GM23338 (cell line): Measurements from ENCODE around the gene BZW2. TPM values are rescaled to one million over a fixed set of nuclear protein-coding genes. Genes with fewer than 3 reads are reported as not detected.

Experiments used
- ATAC-seq: fragments of 200-7000 bp; cut with Tn5 transposase; 3 replicates; pipeline ENCODE4 v1.9.1; 2020
- DNase-seq: peaks from one replicate; pipeline ENCODE4 v3.0.0-alpha.2; 2015; ENCODE audit warnings: low spot score
- H2AFZ ChIP-seq: fragments of 200-600 bp; sonication (generic); 2 replicates; pipeline ENCODE4 v1.8.0; 2016; ENCODE audit warnings: antibody characterized with exemption, mild to moderate bottlenecking, moderate library complexity
- H3F3A ChIP-seq: fragments of 200-600 bp; sonication (generic); replicated peaks from 2 replicates; pipeline ENCODE4 v1.8.0; 2017; ENCODE audit warnings: antibody characterized with exemption, mixed run types, low read depth
- H3K27ac ChIP-seq: fragments of 200-600 bp; sonication (generic); 2 replicates; pipeline ENCODE4 v1.6.1; 2016; ENCODE audit warnings: low read depth
- H3K27me3 ChIP-seq: fragments of 200-600 bp; sonication (generic); 2 replicates; pipeline ENCODE4 v1.8.0; 2016; ENCODE audit warnings: mild to moderate bottlenecking, mixed run types, moderate library complexity; ENCODE audit not compliant: insufficient read depth
- H3K36me3 ChIP-seq: fragments of 200-600 bp; sonication (generic); 2 replicates; pipeline ENCODE4 v1.8.0; 2016; ENCODE audit warnings: mild to moderate bottlenecking; ENCODE audit not compliant: insufficient read depth
- H3K4me1 ChIP-seq: fragments of 200-600 bp; sonication (generic); 2 replicates; pipeline ENCODE4 v1.8.0; 2016; ENCODE audit warnings: mild to moderate bottlenecking, moderate library complexity; ENCODE audit not compliant: insufficient read depth
- H3K4me2 ChIP-seq: fragments of 200-600 bp; sonication (generic); 2 replicates; pipeline ENCODE4 v1.7.1; 2017; ENCODE audit warnings: mixed run types
- H3K4me3 ChIP-seq: fragments of 200-600 bp; sonication (generic); 2 replicates; pipeline ENCODE4 v1.6.1; 2016; ENCODE audit warnings: mixed run types
- H3K79me2 ChIP-seq: fragments of 200-600 bp; sonication (generic); replicated peaks from 2 replicates; pipeline ENCODE4 v1.8.0; 2017; ENCODE audit warnings: mild to moderate bottlenecking; ENCODE audit not compliant: insufficient read depth
- H3K9me2 ChIP-seq: fragments of 200-600 bp; sonication (generic); 2 replicates; pipeline ENCODE4 v1.8.0; 2017; ENCODE audit not compliant: insufficient read depth
- H4K20me1 ChIP-seq: fragments of 200-600 bp; sonication (generic); replicated peaks from 2 replicates; pipeline ENCODE4 v1.8.0; 2017; ENCODE audit warnings: mild to moderate bottlenecking; ENCODE audit not compliant: insufficient read depth
- H3K27ac Mint-ChIP-seq: 2 replicates; pipeline ENCODE4 v1.8.0; 2020; ENCODE audit warnings: inconsistent platforms, mild to moderate bottlenecking, moderate library complexity, mixed read lengths
- H3K27me3 Mint-ChIP-seq: 3 replicates; pipeline ENCODE4 v1.8.0; 2022; ENCODE audit warnings: low read depth, mild to moderate bottlenecking, moderate library complexity, mixed read lengths, inconsistent platforms; ENCODE audit not compliant: insufficient read depth, poor library complexity
- H3K36me3 Mint-ChIP-seq: 3 replicates; pipeline ENCODE4 v1.8.0; 2021; ENCODE audit warnings: low read depth, mild to moderate bottlenecking, inconsistent platforms, moderate library complexity, mixed read lengths
- H3K4me1 Mint-ChIP-seq: 3 replicates; pipeline ENCODE4 v1.8.0; 2020; ENCODE audit warnings: mild to moderate bottlenecking, inconsistent platforms, mixed read lengths
- H3K4me3 Mint-ChIP-seq: 3 replicates; pipeline ENCODE4 v1.8.0; 2021; ENCODE audit warnings: moderate library complexity, mild to moderate bottlenecking, inconsistent platforms, mixed read lengths
- H3K9me3 Mint-ChIP-seq: 3 replicates; pipeline ENCODE4 v1.8.0; 2020; ENCODE audit warnings: moderate library complexity, mild to moderate bottlenecking, inconsistent platforms, mixed read lengths
- CREB1 ChIP-seq: fragments of 250-450 bp; sonication (Bioruptor Pico); IDR thresholded peaks from 2 replicates; pipeline ENCODE4 v1.5.0; 2020; ENCODE audit warnings: low read depth, mild to moderate bottlenecking, moderate library complexity
- CTCF ChIP-seq, 2 experiments: fragments of 200-600 bp in 1 of 2; sonication (generic) in 1 of 2; conservative IDR thresholded peaks; 2 replicates each; pipeline versions ENCODE4 v1.5.1 to v1.6.1; 2016 to 2017; ENCODE audit warnings: antibody characterized with exemption in 2 of 2, low read depth in 2 of 2, mild to moderate bottlenecking in 2 of 2, moderate library complexity in 1 of 2
- ETS1 ChIP-seq: IDR thresholded peaks from 2 replicates; pipeline ENCODE4 v1.6.1; 2016; ENCODE audit warnings: antibody characterized with exemption
- EZH2 ChIP-seq: fragments of 200-600 bp; sonication (generic); IDR thresholded peaks from one replicate; pipeline ENCODE4 v1.8.0; 2017; ENCODE audit warnings: antibody characterized with exemption, mild to moderate bottlenecking, low read depth; ENCODE audit not compliant: unreplicated experiment
- EZH2phosphoT487 ChIP-seq: fragments of 200-600 bp; sonication (generic); IDR thresholded peaks from one replicate; pipeline ENCODE4 v1.8.1; 2018; ENCODE audit warnings: antibody characterized with exemption; ENCODE audit not compliant: unreplicated experiment
- JUNB ChIP-seq: IDR thresholded peaks from one replicate; pipeline ENCODE4 v1.6.1; 2016; ENCODE audit warnings: antibody characterized with exemption; ENCODE audit not compliant: unreplicated experiment
- NANOG ChIP-seq: IDR thresholded peaks from 2 replicates; pipeline ENCODE4 v1.6.1; 2016; ENCODE audit warnings: antibody characterized with exemption, borderline replicate concordance
- POLR2AphosphoS5 ChIP-seq: IDR thresholded peaks from 2 replicates; pipeline ENCODE4 v1.6.1; 2016; ENCODE audit warnings: antibody characterized with exemption, low read depth
- REST ChIP-seq: IDR thresholded peaks from one replicate; pipeline ENCODE4 v1.6.1; 2018; ENCODE audit warnings: antibody characterized with exemption; ENCODE audit not compliant: unreplicated experiment
- ZNF331 ChIP-seq: fragments of 250-450 bp; sonication (Bioruptor Pico); IDR thresholded peaks from 2 replicates; pipeline ENCODE4 v1.5.0; 2020; ENCODE audit warnings: low read depth, mild to moderate bottlenecking, moderate library complexity
- ZNF462 ChIP-seq: fragments of 250-450 bp; sonication (Bioruptor Pico); IDR thresholded peaks from 2 replicates; pipeline ENCODE4 v1.5.0; 2020; ENCODE audit warnings: mild to moderate bottlenecking, moderate library complexity
- polyA plus RNA-seq: library from polyadenylated mRNA; unstranded; fragments of >200 nt; fragmentation: Nextera tagmentation; extraction: Ambion mirVana; gene quantifications from 2 replicates; pipeline ENCODE4 v1.2.1, GENCODE V29; 2016
- total RNA-seq: library from RNA; depleted of rRNA; stranded (reverse); fragments of >200 nt; shearing (Covaris generic); gene quantifications from 2 replicates; pipeline ENCODE4 v1.2.3, GENCODE V29; 2014

The BZW2 gene
- total and polyA plus RNA-seq, 2 experiments from 2014 or later = 88.8 to 108 TPM

GRCh38 chr7:16627236-16627635, 18.7 kb upstream of the BZW2 start:
- H3K4me3 ChIP-seq = no peak overlapping the region
- no peaks in the 10 kb centered on the region; the same call in 1 of the 2 replicates for H4K20me1 ChIP-seq
- no peaks in the 10 kb centered on the region for H3K4me1 ChIP-seq
- no peaks in the 10 kb centered on the region for H3K27me3 ChIP-seq
- no peaks in the 10 kb centered on the region for H3K36me3 ChIP-seq
- Mint-ChIP-seq H3K27me3 (no peaks in the 10 kb centered on the region), H3K27ac (no peak overlapping the region), H3K4me3 (no peak overlapping the region), H3K9me3 (no peaks in the 10 kb centered on the region), H3K4me1 (peaks cover 6% of the 10 kb centered on the region; the same call in 2 of the 3 replicates), H3K36me3 (peaks cover 2% of the 10 kb centered on the region; the same call in 1 of the 3 replicates)
- no peak for DNase-seq
- no peak overlapping the region for H3K4me2 ChIP-seq
- H3F3A ChIP-seq = no peaks in the 10 kb centered on the region
- H3K27ac ChIP-seq = no peak overlapping the region
- ATAC-seq = no peak
- no peaks in the 10 kb centered on the region for H3K79me2 ChIP-seq
- H3K9me2 ChIP-seq = no peaks in the 10 kb centered on the region
- TF ChIP-seq EZH2phosphoT487 = no peak
- TF ChIP-seq REST = no peak
- TF ChIP-seq POLR2AphosphoS5 = no peak
- TF ChIP-seq ZNF462 (CRISPR knock-in tag) = no peak
- no peak for TF ChIP-seq EZH2
- TF ChIP-seq ZNF331 (CRISPR knock-in tag) = no peak
- no peak for TF ChIP-seq JUNB
- no peak for TF ChIP-seq ETS1
- TF ChIP-seq NANOG = no peak
- no peak for TF ChIP-seq CREB1 (CRISPR knock-in tag)
- TF ChIP-seq CTCF (conservative IDR thresholded peaks at IDR 0.05; ENCODE audit: low read depth in 2 of 2) = no peak
- H2AFZ ChIP-seq = no peak overlapping the region
